DOHH2 (cell line): Measurements from ENCODE around the gene FBXL20.
A peak's percentile ranks its signal among the peaks of the same experiment; 100 is the strongest.

Source experiments
- H3F3A ChIP-seq: fragments of 200-600 bp; sonication (generic), shearing (Covaris generic); 2 replicates; pipeline ENCODE4 v1.6.0; 2016; ENCODE audit warnings: antibody characterized with exemption, mild to moderate bottlenecking; ENCODE audit not compliant: control insufficient read depth, insufficient read depth
- H3K27ac ChIP-seq: fragments of 200-600 bp; sonication (generic); 2 replicates; pipeline ENCODE4 v1.5.1; 2014; ENCODE audit warnings: low read depth, mild to moderate bottlenecking, low read length, moderate library complexity
- H3K27me3 ChIP-seq: fragments of 200-600 bp; sonication (generic); 2 replicates; pipeline ENCODE4 v1.6.1; 2014; ENCODE audit warnings: mild to moderate bottlenecking, low read length, mixed read lengths; ENCODE audit not compliant: control insufficient read depth
- H3K36me3 ChIP-seq: fragments of 200-600 bp; sonication (generic); 2 replicates; pipeline ENCODE4 v1.6.1; 2014; ENCODE audit warnings: mild to moderate bottlenecking, low read length, moderate library complexity, mixed read lengths; ENCODE audit not compliant: control insufficient read depth
- H3K4me1 ChIP-seq: fragments of 200-600 bp; sonication (generic); 2 replicates; pipeline ENCODE4 v1.6.1; 2014; ENCODE audit warnings: mild to moderate bottlenecking, low read length, mixed read lengths; ENCODE audit not compliant: control insufficient read depth
- H3K4me2 ChIP-seq: fragments of 200-600 bp; sonication (generic); 2 replicates; pipeline ENCODE4 v1.6.0; 2014; ENCODE audit warnings: mild to moderate bottlenecking, low read length, moderate library complexity
- H3K4me3 ChIP-seq: fragments of 200-600 bp; sonication (generic); 2 replicates; pipeline ENCODE4 v1.5.1; 2014; ENCODE audit warnings: mild to moderate bottlenecking, low read length, mixed read lengths
- H3K79me2 ChIP-seq: fragments of 200-600 bp; sonication (generic); 2 replicates; pipeline ENCODE4 v1.6.1; 2014; ENCODE audit warnings: mild to moderate bottlenecking, low read length, mixed read lengths; ENCODE audit not compliant: control insufficient read depth
- H3K9me2 ChIP-seq: fragments of 200-600 bp; sonication (generic); replicated peaks from 2 replicates; pipeline ENCODE4 v1.6.1; 2014; ENCODE audit warnings: mild to moderate bottlenecking, low read length, mixed read lengths; ENCODE audit not compliant: control insufficient read depth
- H3K9me3 ChIP-seq: fragments of 200-600 bp; sonication (generic); 2 replicates; pipeline ENCODE4 v1.6.1; 2014; ENCODE audit warnings: antibody characterized with exemption, low read length, mixed read lengths; ENCODE audit not compliant: control insufficient read depth, insufficient read depth
- H4K20me1 ChIP-seq: fragments of 200-600 bp; sonication (generic); 2 replicates; pipeline ENCODE4 v1.6.0; 2014; ENCODE audit warnings: low read depth, mild to moderate bottlenecking, antibody characterized with exemption, low read length, moderate library complexity; ENCODE audit not compliant: control insufficient read depth, insufficient read depth
- CTCF ChIP-seq: fragments of 200-600 bp; sonication (generic); IDR thresholded peaks from one replicate; pipeline ENCODE4 v1.5.1; 2014; ENCODE audit warnings: antibody characterized with exemption, mild to moderate bottlenecking, low read depth, low read length; ENCODE audit not compliant: poor library complexity, severe bottlenecking
- EZH2phosphoT487 ChIP-seq: fragments of 200-600 bp; sonication (generic); IDR thresholded peaks from 2 replicates; pipeline ENCODE4 v1.6.1; 2017; ENCODE audit warnings: borderline replicate concordance, mild to moderate bottlenecking, antibody characterized with exemption, low read length, moderate library complexity, mixed read lengths

The FBXL20 gene

GRCh38 chr17:39235555-39236449 is 165.6 kb downstream of the FBXL20 start:
- Histone ChIP-seq H3K4me1 (peaks cover 49% of the 10 kb centered on the region), H3K4me3 (no peak overlapping the region), H3K4me2 (0 out of 2 replicates have a peak overlapping the region, but pooled peaks have one; percentile 2), H3K36me3 (no peaks in the 10 kb centered on the region), H3K27ac (no peak overlapping the region), H3K27me3 (no peaks in the 10 kb centered on the region), H3F3A (peaks cover 4% of the 10 kb centered on the region; the same call in 1 of the 2 replicates), H4K20me1 (no peaks in the 10 kb centered on the region; the same call in 1 of the 2 replicates), H3K79me2 (no peaks in the 10 kb centered on the region), H3K9me2 (no peaks in the 10 kb centered on the region), H3K9me3 (no peaks in the 10 kb centered on the region)
- TF ChIP-seq CTCF (peak; percentile 100), EZH2phosphoT487 (no peak)

- no peaks in the 10 kb centered on the region; the same call in 1 of the 2 replicates for H3K27me3 ChIP-seq
- H3K27ac ChIP-seq: no peak overlapping the region
- H3K9me2 ChIP-seq: no peaks in the 10 kb centered on the region
- no peaks in the 10 kb centered on the region for H3K36me3 ChIP-seq
- H3K4me1 ChIP-seq: peaks cover 28% of the 10 kb centered on the region
- no peaks in the 10 kb centered on the region for H3K9me3 ChIP-seq
- TF ChIP-seq EZH2phosphoT487: no peak
- peak; percentile 98 for TF ChIP-seq CTCF
- H3K4me3 ChIP-seq: peak overlapping the region; percentile 51
- H4K20me1 ChIP-seq: no peaks in the 10 kb centered on the region
- no peaks in the 10 kb centered on the region for H3K79me2 ChIP-seq
- peak overlapping the region; percentile 67 for H3K4me2 ChIP-seq
- no peaks in the 10 kb centered on the region for H3F3A ChIP-seq
Observed at GRCh38 chr17:39231591-39232551, 169.6 kb downstream of the FBXL20 start.

GRCh38 chr17:39231091-39231561 is 170.3 kb downstream of the FBXL20 start:
- H3K27ac ChIP-seq: no peak overlapping the region
- H3K79me2 ChIP-seq: no peaks in the 10 kb centered on the region
- 0 out of 2 replicates have a peak overlapping the region, but pooled peaks have one; percentile 67 for H3K4me2 ChIP-seq
- H3K9me3 ChIP-seq: no peaks in the 10 kb centered on the region
- H3K4me3 ChIP-seq: no peak overlapping the region
- TF ChIP-seq EZH2phosphoT487: no peak
- no peak for TF ChIP-seq CTCF
- H3K9me2 ChIP-seq: no peaks in the 10 kb centered on the region
- H3K36me3 ChIP-seq: no peaks in the 10 kb centered on the region
- H3F3A ChIP-seq: no peaks in the 10 kb centered on the region
- peaks cover 28% of the 10 kb centered on the region for H3K4me1 ChIP-seq
- H3K27me3 ChIP-seq: peaks cover 2% of the 10 kb centered on the region
- no peaks in the 10 kb centered on the region for H4K20me1 ChIP-seq
